HG03025 (cell line): ENCODE measurements around the gene ERI3.

Source experiments
- ATAC-seq: cut with Tn5 transposase; IDR thresholded peaks from one replicate; pipeline ENCODE4 v1.9.1; 2021; ENCODE audit warnings: mild to moderate bottlenecking, moderate library complexity; ENCODE audit not compliant: unreplicated experiment, low FRiP score

ERI3 gene

GRCh38 chr1:44263568-44264450 lies 91.2 kb downstream of the ERI3 start:
- no peak for ATAC-seq

DNA sequence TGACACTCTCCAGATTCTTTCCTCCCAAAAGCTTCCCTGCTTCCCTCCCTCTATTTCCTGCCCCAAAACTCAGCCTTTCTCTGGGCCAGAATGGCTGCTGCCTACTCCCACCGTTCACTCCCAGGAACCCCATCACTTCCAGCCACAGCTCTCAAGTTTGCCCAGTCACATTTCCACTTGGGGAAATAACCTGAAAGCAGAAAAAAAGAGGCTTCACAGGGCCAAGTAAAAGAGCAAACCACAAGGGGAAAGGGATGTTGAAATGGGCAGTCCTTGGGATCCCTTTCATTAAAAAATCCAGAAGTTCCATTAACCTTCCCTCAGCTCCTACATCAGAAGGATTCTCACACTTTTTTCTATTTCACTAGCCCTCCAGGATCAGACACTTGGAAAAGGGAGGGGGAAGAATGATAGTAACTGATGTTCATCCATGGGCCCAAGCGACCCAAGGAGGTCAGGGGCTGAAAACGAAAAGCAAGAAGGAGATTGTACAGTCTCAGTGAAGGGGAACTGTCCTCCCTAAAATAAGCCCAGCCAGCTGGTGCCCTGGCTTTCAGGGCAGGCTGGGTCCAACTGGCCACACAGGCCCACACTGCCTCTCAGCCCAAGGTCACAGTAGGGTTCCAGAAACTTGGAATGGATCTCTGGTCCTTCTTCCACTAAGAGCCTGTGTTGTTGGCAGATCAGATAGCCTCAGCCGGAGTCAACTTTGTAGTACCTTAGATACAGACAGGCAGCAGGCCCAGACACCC lies 92.1 kb downstream of the ERI3 start:
- ATAC-seq, result no peak

DNA sequence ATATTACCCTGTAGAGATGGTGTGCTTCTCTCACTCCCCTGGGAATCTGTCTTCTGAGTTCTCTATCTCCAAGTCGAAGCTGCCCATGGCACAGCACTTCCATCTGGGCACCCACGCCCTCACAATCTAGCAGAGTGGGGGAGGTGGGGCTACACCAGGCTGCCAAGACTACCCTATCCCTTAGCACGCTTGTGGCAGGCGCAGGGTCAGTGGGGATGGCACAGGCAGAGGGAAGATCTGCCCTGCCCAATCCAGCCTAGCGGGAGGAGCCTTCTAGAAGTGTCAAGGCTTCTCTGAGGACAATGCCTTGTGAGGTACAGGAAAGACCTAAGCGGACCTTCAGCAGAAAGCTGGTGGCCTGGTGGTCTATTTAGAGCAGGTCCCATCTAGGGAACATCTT lies 92.6 kb downstream of the ERI3 start:
- no peak for ATAC-seq

GRCh38 chr1:44261962-44262361 lies 93.1 kb downstream of the ERI3 start:
- ATAC-seq, result no peak

DNA sequence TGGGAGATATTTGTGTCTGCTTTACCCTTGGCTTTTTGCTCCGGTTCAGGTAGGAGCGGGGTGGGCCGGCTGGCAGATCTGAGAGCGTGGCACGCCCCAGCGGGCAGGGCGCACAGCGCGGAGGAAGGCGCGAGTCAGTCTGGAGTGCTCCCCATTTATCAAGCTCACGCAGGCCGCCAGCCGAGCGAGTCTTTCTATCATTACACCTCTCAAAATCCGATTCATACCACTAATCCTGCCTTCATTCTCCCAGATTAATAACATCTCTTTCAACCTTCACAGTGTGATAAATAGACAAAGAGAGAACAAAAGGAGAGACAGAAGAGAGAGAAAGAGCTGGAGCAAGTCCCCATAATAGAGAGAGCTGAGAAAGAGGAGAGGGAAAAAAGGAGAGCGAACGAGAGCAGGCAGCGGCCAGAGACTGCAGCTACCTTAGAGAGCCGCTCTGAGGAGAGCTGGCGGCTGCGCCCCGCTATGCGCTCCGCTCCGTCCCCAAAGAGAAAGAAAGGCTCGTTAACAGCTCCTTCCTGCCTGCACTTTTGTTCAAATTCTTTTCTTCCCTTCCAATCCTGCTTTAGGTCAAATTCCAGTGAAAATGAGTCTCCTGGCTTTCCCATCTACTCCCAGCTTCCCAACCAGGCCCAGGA lies 93.8 kb downstream of the ERI3 start:
- ATAC-seq, result no peak

GRCh38 chr1:44260792-44261170 lies 94.3 kb downstream of the ERI3 start:
- ATAC-seq, result no peak

DNA sequence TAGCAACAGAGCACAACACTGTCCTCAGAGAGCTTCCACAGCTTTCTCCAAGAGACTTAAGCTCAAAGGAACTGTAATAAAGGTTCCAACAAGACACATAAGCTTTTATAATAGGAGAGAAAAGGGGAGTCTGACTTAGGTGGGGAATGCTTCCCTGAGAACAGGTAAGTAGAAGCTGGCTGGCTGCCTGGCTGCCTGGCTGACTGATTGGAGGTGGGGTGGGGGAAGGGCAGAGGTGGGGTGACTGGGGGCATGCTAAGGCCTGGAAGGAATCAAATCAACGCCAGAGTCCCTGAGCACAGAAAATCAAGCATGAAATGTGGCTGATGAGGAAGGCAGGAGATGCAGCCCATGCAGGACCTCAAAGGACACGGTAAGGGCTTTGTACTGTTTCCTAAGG lies 96.0 kb downstream of the ERI3 start:
- ATAC-seq, result no peak

DNA sequence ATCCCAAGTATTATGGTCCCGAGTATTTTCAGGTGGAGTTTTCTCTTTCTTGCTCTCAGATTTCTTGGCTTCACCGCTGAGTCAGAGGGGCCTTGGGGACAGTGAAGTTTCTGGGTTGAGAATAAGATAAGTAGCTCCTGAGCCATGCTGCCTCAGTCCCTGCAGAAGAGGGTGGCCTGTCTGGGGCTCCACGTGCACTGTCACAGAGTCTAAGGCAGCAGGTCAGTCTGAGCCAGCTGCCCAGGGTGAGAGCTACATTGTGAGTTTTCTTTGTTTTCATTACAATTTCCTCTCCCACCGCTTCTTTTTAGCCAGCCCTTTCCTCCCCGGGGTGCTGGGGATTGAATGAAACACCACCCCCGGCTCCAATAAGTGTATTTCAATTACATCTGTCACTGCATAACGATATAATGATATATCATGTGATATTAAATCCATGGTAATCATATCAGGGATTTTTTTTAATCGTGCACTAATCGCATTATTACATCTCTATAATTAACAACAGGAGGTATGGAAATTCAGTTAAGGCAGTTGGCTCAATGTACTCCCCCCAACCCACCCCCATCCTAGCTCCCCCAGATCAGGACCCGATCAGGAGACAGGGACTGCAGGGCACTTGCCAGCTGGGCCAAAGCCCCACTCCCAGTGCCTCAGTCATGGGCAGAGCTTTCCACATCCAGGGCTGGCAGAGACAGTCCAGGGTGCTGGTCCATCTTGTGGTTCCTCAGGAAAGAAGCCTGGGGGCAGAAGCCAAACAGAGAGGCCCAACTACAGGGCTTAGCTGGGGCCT lies 98.1 kb downstream of the ERI3 start:
- no peak for ATAC-seq

DNA sequence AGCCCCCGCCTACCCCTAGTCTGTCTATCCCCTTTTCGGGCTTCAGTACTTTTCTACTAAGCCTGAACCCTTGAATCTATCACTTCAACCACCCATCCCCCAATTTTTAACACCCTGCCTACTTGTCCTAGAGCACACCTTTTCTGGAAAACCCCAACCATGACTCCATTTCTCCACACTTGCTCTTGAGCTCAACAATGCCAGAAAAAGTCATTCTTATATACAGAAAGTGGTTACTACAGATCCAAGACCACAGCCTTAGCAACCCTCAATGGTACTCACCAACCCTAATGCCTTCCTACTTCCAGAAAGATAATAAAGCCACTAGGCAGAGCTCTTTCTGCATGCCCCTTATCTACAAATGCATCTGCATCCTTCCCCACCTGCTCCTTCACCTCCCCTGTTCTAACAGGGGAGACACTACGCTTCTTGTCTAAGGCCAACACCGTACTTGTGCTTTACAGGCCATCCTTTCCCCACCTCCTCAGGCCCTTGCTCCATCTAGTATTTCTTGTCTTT lies 100.6 kb downstream of the ERI3 start:
- no peak for ATAC-seq

- no peak for ATAC-seq
Measured at GRCh38 chr1:44251989-44252671, 102.9 kb downstream of the ERI3 start.

- no peak for ATAC-seq
Measured at GRCh38 chr1:44251486-44251885, 103.6 kb downstream of the ERI3 start.

GRCh38 chr1:44250068-44250781 lies 104.8 kb downstream of the ERI3 start:
- ATAC-seq, result no peak

DNA sequence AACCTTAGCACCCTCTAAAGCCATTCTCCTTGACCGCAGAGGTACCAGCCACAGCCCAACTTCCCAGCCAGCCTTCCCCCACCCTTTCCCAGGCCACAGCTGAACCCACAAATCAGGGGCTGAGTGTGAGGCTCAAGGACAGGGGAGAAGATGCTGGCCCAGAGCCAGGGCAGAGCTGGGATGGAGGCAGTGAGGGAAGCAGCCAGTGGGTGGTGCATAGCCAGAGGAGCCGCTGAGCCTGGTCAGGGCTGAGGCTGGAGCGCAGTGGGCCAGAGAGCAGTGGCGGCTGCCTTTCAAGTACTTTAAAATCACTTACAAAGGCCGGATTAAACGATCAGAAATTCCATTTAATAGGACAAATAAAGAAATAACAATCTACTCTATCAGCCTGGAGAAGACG lies 105.5 kb downstream of the ERI3 start:
- no peak for ATAC-seq

- ATAC-seq, result no peak
Measured at GRCh38 chr1:44246806-44247205, 108.3 kb downstream of the ERI3 start.

GRCh38 chr1:44244986-44245385 lies 110.1 kb downstream of the ERI3 start:
- no peak for ATAC-seq

DNA sequence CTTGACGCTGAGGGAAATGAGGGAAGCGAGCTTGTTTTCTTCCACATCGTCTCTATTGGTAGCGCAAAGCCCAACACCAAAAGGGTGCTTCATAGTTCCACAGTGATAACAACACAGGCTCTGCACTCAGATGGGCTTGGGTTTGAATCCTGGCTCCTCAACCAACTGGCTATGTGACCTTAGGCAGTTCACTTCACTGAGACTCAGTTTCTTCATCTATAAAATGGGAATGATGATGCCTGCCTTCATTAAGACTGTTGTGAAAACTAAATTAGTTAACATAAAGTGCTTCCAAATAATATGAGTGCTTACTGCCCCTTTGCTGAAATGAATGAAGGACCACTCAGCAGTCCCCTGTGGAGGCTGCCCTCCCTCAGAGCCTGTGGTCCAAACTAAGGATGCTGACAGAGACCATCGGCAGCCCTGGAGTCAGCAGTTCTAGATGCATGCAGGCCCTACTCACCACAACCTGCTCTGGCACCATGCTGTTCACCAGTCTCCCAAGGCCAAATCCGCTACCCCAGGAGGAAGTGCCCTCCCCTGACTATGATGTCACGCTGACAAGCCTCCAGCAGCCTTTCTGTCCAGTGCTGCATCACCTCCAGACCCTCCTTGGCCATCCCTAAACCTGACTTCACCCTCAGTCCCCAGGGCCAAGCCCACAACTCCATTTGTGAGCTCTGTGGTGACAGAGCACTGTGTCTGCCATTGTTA lies 111.1 kb downstream of the ERI3 start:
- no peak for ATAC-seq

DNA sequence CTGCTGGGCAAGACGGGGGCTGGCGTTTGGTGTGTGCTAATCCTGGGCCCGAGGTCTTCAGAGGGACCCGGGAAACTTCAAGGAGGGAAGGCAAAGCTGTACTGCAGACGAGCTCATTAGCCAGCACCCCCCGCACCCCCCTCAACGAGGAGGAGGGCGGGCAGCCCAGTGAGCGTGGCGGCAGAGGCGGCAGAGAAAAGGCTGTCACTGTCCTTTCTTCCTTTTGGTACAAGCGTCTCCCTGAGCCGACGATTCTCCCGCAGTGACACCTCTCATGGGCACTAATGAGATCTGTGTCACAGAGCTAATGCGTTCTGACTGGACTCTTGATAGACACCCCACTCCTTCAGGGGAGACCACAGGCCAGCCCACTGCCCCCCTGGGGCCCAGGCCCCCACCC lies 112.3 kb downstream of the ERI3 start:
- no peak for ATAC-seq

DNA sequence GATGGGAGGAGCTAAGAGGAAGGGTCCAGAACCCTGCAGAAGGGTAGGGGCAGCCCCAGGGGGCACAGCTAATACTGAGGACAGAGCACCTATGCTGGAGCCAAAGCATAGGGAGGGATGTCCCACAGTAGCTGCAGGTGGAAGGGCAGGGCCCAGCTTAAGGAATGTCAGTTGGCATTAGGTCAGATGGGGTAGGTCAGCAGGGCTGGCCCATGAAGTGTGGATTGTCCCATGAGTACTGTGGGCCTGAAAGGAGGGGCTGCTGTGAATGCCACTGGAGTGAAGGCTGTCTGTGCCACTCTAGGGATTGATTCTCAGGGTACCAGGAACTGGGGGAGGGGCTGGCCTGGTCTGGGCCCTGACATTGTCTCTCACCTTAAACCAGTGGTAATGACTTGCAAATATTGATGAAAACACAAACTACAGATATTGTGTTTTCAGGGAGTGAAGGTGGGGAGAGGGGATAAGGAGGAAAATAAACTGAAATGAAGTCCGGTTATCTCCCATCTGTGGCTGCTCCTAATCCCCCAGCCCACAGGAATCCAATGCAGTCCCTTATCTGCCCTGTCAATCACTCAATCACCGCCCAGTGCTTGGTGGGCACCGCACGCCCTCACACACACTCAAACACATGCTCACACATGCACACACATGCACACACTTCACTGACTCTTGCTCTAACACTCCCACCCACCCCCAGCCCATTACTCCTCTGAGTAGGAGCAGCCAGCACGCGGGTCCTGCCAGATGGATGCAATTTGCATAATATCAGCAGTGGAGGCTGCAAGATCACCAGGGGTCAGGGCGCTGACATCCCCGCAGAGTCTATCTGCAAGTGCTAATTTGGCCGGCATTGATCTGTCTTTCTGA lies 114.0 kb downstream of the ERI3 start:
- ATAC-seq, result no peak
